ENCODE measurements around the gene SLN. TPM values are rescaled to one million over a fixed set of nuclear protein-coding genes. Genes with fewer than 3 reads are reported as not detected.

SLN gene
- total and polyA plus RNA-seq, 9 donors, result 0.60 to 5.1 TPM; not detected in 7

DNA sequence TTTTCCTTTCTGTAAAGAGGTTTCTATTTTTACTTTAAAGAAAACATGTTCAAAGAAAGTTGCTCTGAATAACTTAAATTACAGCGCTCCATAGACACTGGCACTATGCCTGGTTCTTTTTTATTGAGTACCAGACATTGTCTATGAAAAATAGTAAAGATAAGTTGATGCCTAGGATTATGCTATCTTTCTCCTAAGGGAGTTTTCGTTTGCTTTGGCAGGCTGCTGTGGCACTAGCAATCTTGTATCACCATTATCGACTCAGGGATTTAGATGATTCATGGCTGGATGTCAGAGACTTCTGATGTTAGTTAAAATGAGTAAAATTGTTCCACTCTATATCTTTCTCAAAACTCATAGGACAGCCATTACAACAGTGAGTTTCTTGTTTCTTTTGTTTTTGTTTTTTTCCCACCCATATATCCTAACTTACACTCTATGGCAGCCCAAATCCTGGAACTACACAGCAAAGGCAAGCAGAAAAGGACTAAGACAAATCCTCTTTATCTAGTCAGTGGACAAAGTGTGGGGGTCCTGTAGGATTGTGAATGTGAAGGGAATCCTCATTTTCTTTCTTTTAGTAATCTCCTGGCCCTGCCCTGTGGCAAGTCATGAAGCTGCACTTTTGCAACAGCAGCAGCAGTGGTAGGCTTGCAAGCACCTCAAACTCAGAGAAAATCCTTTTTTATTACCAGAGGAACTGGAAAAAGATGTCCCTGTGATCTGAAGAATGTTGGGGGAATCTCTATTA lies 20.7 kb downstream of the SLN start:
- H3K27me3 ChIP-seq, result no peaks in the 10 kb centered on the region
- DNase-seq, result no peak
- no peaks in the 10 kb centered on the region for H3K36me3 ChIP-seq
- 7 to 8% (median 7%) methylated on average over 3 of the region's 3 CpGs for WGBS, 3 donors
- intact Hi-C loops (cut with DNase I), result no loop called here
- TF ChIP-seq POLR2A (IDR thresholded peaks at IDR 0.05), result no peak
- no peak for TF ChIP-seq EP300 (IDR thresholded peaks at IDR 0.05)
- TF ChIP-seq, protein P1, sequence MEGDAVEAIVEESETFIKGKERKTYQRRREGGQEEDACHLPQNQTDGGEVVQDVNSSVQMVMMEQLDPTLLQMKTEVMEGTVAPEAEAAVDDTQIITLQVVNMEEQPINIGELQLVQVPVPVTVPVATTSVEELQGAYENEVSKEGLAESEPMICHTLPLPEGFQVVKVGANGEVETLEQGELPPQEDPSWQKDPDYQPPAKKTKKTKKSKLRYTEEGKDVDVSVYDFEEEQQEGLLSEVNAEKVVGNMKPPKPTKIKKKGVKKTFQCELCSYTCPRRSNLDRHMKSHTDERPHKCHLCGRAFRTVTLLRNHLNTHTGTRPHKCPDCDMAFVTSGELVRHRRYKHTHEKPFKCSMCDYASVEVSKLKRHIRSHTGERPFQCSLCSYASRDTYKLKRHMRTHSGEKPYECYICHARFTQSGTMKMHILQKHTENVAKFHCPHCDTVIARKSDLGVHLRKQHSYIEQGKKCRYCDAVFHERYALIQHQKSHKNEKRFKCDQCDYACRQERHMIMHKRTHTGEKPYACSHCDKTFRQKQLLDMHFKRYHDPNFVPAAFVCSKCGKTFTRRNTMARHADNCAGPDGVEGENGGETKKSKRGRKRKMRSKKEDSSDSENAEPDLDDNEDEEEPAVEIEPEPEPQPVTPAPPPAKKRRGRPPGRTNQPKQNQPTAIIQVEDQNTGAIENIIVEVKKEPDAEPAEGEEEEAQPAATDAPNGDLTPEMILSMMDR (IDR thresholded peaks at IDR 0.05), result no peak
- no peaks in the 10 kb centered on the region for H3K4me1 ChIP-seq (ENCODE audit: insufficient read depth)
- no peaks in the 10 kb centered on the region for H3K9me3 ChIP-seq
- H3K4me3 ChIP-seq, result no peak overlapping the region
- H3K27ac ChIP-seq, result no peak overlapping the region

DNA sequence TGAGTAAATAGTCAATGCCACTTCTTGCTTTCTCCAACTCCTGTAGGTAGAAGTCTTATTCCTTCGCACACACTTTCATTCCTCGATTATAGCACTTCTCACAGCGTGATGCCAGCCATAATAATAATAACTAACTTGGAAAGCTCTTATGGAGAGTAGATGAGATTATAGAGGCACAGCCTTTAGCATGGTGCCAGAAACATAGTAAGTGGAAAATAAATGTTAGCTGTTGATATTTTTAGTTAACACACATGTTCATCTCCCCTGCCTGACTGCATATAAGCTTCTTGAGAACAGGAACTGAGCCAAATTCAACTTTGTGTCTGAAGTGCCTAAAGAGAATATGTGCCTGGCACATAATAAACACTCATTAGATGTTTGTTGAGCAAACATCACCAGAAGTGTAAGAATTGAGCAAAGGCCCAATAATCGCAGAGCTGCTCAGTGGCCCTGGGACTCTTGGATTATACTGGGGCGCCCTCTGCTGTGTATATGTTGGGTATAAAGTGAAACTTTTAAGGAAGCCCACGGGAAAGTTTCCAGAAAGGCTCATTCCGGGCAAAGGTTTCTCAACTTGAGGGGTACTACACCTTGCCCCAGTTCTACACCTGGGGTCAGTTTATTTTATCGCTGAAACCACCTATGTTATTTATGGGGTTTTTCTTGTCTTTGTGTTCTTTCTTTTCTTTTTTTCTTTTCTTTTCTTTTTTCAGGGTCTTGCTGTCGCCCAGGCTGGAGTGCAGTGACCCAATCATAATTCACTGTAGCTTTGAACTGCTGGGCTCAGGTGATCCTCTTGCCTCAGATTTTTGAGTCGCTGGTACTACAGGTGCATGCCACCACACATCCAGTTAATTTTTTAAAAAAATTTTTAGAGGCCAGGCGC lies 22.3 kb downstream of the SLN start:
- peak; percentile 23 to 57 (median 32) for DNase-seq
- no peaks in the 10 kb centered on the region for H3K9me3 ChIP-seq
- no peak for TF ChIP-seq EP300 (IDR thresholded peaks at IDR 0.05)
- TF ChIP-seq, protein P1 (IDR thresholded peaks at IDR 0.05), result peak in 1 of 3 donors; percentile 8
- TF ChIP-seq POLR2A (IDR thresholded peaks at IDR 0.05), result no peak
- no peaks in the 10 kb centered on the region for H3K36me3 ChIP-seq
- H3K27ac ChIP-seq, result no peak overlapping the region
- WGBS, 3 donors, result 39 to 46% (median 43%) methylated on average over 11 of the region's 11 CpGs
- no peaks in the 10 kb centered on the region for H3K4me1 ChIP-seq (ENCODE audit: insufficient read depth)
- no peaks in the 10 kb centered on the region for H3K27me3 ChIP-seq
- intact Hi-C loops (cut with DNase I), result loop anchor here in 1 of 4 donors (10.0 kb wide), 1 partner anchor 105 kb away; no protein-coding TSS in a partner anchor
- H3K4me3 ChIP-seq, result no peak overlapping the region

DNA sequence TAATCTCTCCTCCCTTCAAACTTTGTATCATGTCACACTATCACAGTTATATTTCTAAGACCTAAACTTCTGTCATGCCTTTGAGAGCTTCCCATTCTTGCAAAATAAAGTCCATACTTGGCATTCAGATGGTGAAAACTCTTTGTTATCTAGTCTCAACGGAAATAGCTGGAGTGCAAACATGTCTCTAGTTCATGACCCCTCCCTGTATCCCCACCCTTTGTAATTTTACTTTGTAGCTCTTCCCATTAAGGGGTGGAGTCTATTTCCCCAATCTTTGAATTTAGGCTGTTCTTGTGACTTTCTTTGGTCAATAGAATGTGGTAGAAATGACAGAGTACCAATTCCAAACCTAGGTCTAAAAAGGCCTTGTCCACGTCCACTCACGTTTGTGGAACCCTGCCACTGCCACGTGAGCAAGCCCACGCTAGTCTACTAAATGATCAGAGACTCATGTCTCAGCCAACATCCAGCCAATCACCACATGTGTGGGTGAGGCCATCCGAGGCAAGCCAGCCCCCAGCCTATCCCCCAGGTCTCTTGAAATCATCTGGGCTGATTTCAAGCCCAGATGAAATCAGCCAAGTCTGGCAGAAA lies 23.4 kb downstream of the SLN start:
- Histone ChIP-seq H3K27me3 (no peaks in the 10 kb centered on the region), H3K4me1 (ENCODE audit: insufficient read depth) (no peaks in the 10 kb centered on the region), H3K4me3 (no peak overlapping the region), H3K36me3 (no peaks in the 10 kb centered on the region), H3K9me3 (no peaks in the 10 kb centered on the region), H3K27ac (no peak overlapping the region)
- no peak for DNase-seq
- WGBS, 3 donors, result 61 to 74% (median 66%) methylated on average over 6 of the region's 6 CpGs
- no peak for TF ChIP-seq EP300 (IDR thresholded peaks at IDR 0.05)
- TF ChIP-seq, protein P1 (IDR thresholded peaks at IDR 0.05), result no peak
- no peak for TF ChIP-seq POLR2A (IDR thresholded peaks at IDR 0.05)
- intact Hi-C loops (cut with DNase I), result loop anchor here in 1 of 4 donors (10.0 kb wide), 1 partner anchor 104 kb away; no protein-coding TSS in a partner anchor

DNA sequence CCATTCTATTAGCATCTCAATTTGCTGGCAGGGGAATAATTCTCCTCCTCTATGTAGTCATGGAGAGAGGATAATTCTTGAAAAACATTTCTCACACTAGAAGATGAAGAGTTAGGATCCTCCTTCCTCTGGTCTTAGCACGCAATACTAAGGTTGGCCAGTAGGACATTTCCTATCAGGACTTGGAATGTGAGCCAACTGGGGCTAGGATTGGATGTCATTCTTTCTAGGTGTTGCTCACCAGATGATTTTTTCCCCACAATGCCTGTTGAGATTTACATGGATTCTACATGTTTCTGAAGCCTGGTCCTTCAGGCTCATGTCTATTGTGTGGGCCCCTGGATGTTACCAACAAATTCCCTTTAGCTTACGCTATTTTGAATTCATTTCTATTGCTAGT lies 28.0 kb downstream of the SLN start:
- WGBS, 3 donors, result 96 to 98% (median 97%) methylated on average over 2 of the region's 2 CpGs
- Histone ChIP-seq H3K27ac (no peak overlapping the region), H3K4me3 (no peak overlapping the region), H3K27me3 (no peaks in the 10 kb centered on the region), H3K9me3 (no peaks in the 10 kb centered on the region), H3K4me1 (ENCODE audit: insufficient read depth) (no peaks in the 10 kb centered on the region), H3K36me3 (no peaks in the 10 kb centered on the region)
- DNase-seq, result no peak
- no peak for TF ChIP-seq POLR2A (IDR thresholded peaks at IDR 0.05)
- TF ChIP-seq EP300 (IDR thresholded peaks at IDR 0.05), result no peak
- TF ChIP-seq, protein P1 (IDR thresholded peaks at IDR 0.05), result no peak
- intact Hi-C loops (cut with DNase I), result loop anchor here in 1 of 4 donors (10.0 kb wide), 1 partner anchor 99 kb away; no protein-coding TSS in a partner anchor

Measured in ovary (tissue), 9 donors.